Motor neuron (in vitro differentiated cells): ENCODE data around the gene CDH6. TPM values are rescaled to one million over a fixed set of nuclear protein-coding genes. Genes with fewer than 3 reads are reported as not detected.

Source experiments
- ATAC-seq, 8 experiments: fragments of 200-7000 bp; cut with Tn5 transposase; replicated peaks in 6 of 8; 2 replicates each; pipeline ENCODE4 v1.8.0; 2021; ENCODE audit warnings: mild to moderate bottlenecking in 8 of 8, moderate library complexity in 8 of 8
- H3K27ac ChIP-seq, 2 donors: fragments of 250-450 bp; sonication (Bioruptor Pico); 2 replicates each; pipeline ENCODE4 v1.9.0; 2021; ENCODE audit warnings: antibody characterized with exemption in 2 of 2, mild to moderate bottlenecking in 2 of 2, moderate library complexity in 1 of 2
- H3K4me1 ChIP-seq, 2 donors: fragments of 250-450 bp; sonication (Bioruptor Pico); replicated peaks in 1 of 2; 2 replicates each; pipeline ENCODE4 v1.6.1; 2021; ENCODE audit warnings: antibody characterized with exemption in 2 of 2, mild to moderate bottlenecking in 2 of 2, moderate library complexity in 1 of 2
- H3K4me3 ChIP-seq, 5 donors: fragments of 250-450 bp; sonication (Bioruptor Pico); 2 replicates each; pipeline ENCODE4 v1.9.0; 2021; ENCODE audit warnings: antibody characterized with exemption in 5 of 5, mild to moderate bottlenecking in 5 of 5, moderate library complexity in 4 of 5
- in situ Hi-C, 9 experiments: fragments of 400-800 bp; cut with MboI; loops; one replicate each; pipeline ENCODE4 v1.15.0; 2021; ENCODE audit warnings: low sequenced_read_pairs in 9 of 9, low pct_unique_long_range_greater_than_20kb in 2 of 9; ENCODE audit not compliant: unreplicated experiment in 9 of 9
- total RNA-seq, 8 experiments: library from RNA; unstranded; fragments of 300-600 nt; gene quantifications; 2 replicates each; pipeline versions ENCODE4 v1.2.3 to v1.2.4, GENCODE V29; 2022

Gene CDH6
- total RNA-seq, 8 experiments from 2014 or later = 0.61 to 143 (median 23.7) TPM

DNA sequence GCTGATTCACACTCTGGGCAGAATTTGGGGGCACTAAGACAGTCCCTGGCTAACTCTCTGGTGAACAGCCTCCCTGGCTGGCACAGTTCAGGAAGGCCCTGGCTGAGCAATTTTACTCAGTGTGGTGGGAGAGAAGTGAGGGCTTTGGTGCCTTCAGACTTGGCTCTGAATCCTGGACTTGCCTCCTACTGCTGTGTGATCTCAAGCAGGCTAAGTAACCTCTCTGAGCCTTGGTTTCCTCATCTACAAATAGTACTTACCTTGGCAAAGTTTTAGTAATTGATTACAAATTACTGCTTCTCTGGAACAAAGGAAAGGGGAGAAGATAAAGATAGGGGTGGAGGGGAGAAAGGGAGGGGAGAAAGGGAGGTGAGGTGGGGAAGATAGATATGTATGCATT lies 184.7 kb downstream of the CDH6 start:
- in situ Hi-C loops = no loop called here
- ATAC-seq = no peak
- no peak overlapping the region for H3K27ac ChIP-seq
- peaks cover 0 to 5% of the 10 kb centered on the region in 2 donors for H3K4me1 ChIP-seq
- H3K4me3 ChIP-seq = no peak overlapping the region
